Measurements from ENCODE around the gene NOL4L.
A peak's percentile ranks its signal among the peaks of the same experiment; 100 is the strongest.

NOL4L gene

GRCh38 chr20:32575227-32575581 lies 9.9 kb downstream of the NOL4L start:
- TF ChIP-seq REST (IDR thresholded peaks at IDR 0.05; ENCODE audit: insufficient replicate concordance, low read depth) (no peak), SPI1 (IDR thresholded peaks at IDR 0.05; ENCODE audit: borderline replicate concordance, low read depth) (no peak), CTCF (IDR thresholded peaks at IDR 0.05; ENCODE audit: insufficient read depth, low read length) (no peak), POLR2AphosphoS5 (IDR thresholded peaks at IDR 0.05; ENCODE audit: low read depth) (no peak), GABPA (IDR thresholded peaks at IDR 0.05; ENCODE audit: low read depth) (no peak)
- Histone ChIP-seq H3K27ac (replicated peaks) (no peak overlapping the region), H3K4me3 (replicated peaks; ENCODE audit: insufficient read depth, low read length) (no peak overlapping the region), H3K27me3 (ENCODE audit: insufficient read depth, poor library complexity, severe bottlenecking) (no peaks in the 10 kb centered on the region)
- no peak for DNase-seq (ENCODE audit: low read depth in 1 of 2, low spot score in 1 of 2)

- H3K27ac ChIP-seq (replicated peaks) = no peak overlapping the region
These were observed 10.6 kb downstream of the NOL4L start for GRCh38 chr20:32574296-32575226.

More at GRCh38 chr20:32574296-32575226, 10.6 kb downstream of the NOL4L start:
- TF ChIP-seq POLR2AphosphoS5 (IDR thresholded peaks at IDR 0.05; ENCODE audit: low read depth) (no peak), SPI1 (IDR thresholded peaks at IDR 0.05; ENCODE audit: borderline replicate concordance, low read depth) (no peak), REST (IDR thresholded peaks at IDR 0.05; ENCODE audit: insufficient replicate concordance, low read depth) (no peak), GABPA (IDR thresholded peaks at IDR 0.05; ENCODE audit: low read depth) (no peak), CTCF (IDR thresholded peaks at IDR 0.05; ENCODE audit: insufficient read depth, low read length) (no peak)
- DNase-seq (ENCODE audit: low read depth in 1 of 2, low spot score in 1 of 2) = peak; percentile 57 to 75
- no peak overlapping the region for H3K4me3 ChIP-seq (replicated peaks; ENCODE audit: insufficient read depth, low read length)
- H3K27me3 ChIP-seq (ENCODE audit: insufficient read depth, poor library complexity, severe bottlenecking) = no peaks in the 10 kb centered on the region

Data from HL-60 (cell line).